DND-41 (cell line): ENCODE results near the gene SHD.

Experiments used
- CTCF ChIP-seq: IDR thresholded peaks from 2 replicates; pipeline ENCODE4 v1.5.1; 2012; ENCODE audit warnings: borderline replicate concordance, low read length, moderate library complexity, mild to moderate bottlenecking; ENCODE audit not compliant: poor library complexity, severe bottlenecking; ENCODE audit errors: extremely low read depth
- EZH2 ChIP-seq: IDR thresholded peaks from 3 replicates; pipeline ENCODE4 v1.6.1; 2012; ENCODE audit warnings: borderline replicate concordance, low read depth, mild to moderate bottlenecking, moderate library complexity, low read length, inconsistent platforms; ENCODE audit not compliant: severe bottlenecking

DNA sequence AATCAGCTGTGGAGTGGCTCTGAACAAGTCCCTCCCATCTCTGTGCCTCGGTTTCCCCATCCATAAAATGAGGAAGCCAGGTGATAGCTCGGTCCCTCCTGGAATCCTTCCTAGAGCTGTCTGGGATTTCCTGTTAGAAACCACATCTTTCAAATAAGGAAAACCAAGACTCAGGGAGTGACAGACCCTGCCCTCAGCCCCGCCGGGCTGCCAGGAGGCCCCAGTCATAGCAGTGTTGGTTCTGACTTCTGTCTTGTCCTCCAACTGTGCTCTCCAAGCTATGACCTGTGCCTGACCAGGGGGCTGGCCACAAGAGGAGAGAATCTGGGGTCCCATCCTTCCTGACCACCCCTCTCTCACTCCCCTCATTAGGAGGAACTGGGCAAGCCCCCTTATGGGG lies 1.1 kb upstream of the SHD start:
- TF ChIP-seq CTCF: no peak
- TF ChIP-seq EZH2: no peak
